NCI-H2107 treated with DMSO at 0.1 percent for 48 hours (cell line): Measurements from ENCODE around the gene NOP53.
"Not testable (repeated sequence)": the region's sequence is repeated elsewhere in the genome, so short reads cannot be mapped to it uniquely, and the experiment has no call there.

ENCODE experiments used
- DNase-seq: peaks from one replicate; lab custom pipeline; 2025; ENCODE audit not compliant: unreplicated experiment; lab: John Stamatoyannopoulos, UW

Gene NOP53

GRCh38 chr19:47803148-47803547, 57.8 kb downstream of the NOP53 start:
- not testable (repeated sequence) for DNase-seq

- DNase-seq = not testable (repeated sequence)
Measured at GRCh38 chr19:47803671-47804070, 58.3 kb downstream of the NOP53 start.

GRCh38 chr19:47804451-47804850, 59.1 kb downstream of the NOP53 start, which contains the start of gene TPRX1:
Gene TPRX1, minus strand, starts transcription at chr19:47804551. Its CDS starts 12 bp downstream, at chr19:47804539.
- DNase-seq = not testable (repeated sequence)

GRCh38 chr19:47805313-47805712, 60.0 kb downstream of the NOP53 start:
- DNase-seq = no peak

GRCh38 chr19:47806435-47806834, 61.1 kb downstream of the NOP53 start:
- DNase-seq = no peak
